Measurements from ENCODE around the gene BRIP1. TPM values are rescaled to one million over a fixed set of nuclear protein-coding genes. Genes with fewer than 3 reads are reported as not detected.

Gene BRIP1
- total and polyA plus RNA-seq, 10 of the 15 experiments (the other 5 are each of a cell fraction or from before 2014, with no cell fraction given): 4.0 to 24.2 (median 12.8) TPM

DNA sequence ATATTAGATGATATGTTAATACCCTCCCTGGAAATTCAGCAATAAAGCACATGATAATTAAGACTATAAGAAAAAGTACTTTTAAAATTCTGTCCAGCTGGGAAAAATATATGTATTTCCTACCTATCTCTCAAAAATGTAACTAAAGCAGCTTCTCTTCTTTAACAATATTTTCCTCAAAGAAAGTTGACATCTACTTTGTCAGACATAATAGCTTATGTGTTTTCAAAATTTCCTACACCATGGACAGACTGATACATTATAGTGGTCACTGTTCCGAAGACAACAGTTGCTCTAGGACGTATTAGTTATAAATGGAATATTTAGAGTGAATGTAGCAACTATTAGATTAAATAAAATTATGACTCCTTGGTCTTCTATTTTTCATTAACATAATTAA is 140.9 kb downstream of the BRIP1 start:
- Histone ChIP-seq H3K79me2 (ENCODE audit: control insufficient read depth, insufficient read depth, low read length) (no peaks in the 10 kb centered on the region), H3K36me3 (ENCODE audit: control insufficient read depth in 2 of 2, insufficient read depth in 2 of 2, low read length in 1 of 2) (no peaks in the 10 kb centered on the region), H3K4me2 (ENCODE audit: control insufficient read depth, insufficient read depth) (no peak overlapping the region), H2AFZ (ENCODE audit: control insufficient read depth, low read depth, low read length) (no peak overlapping the region), H3K4me1 (ENCODE audit: control insufficient read depth, insufficient read depth, low read length) (no peaks in the 10 kb centered on the region), H4K20me1 (ENCODE audit: control insufficient read depth, insufficient read depth) (no peaks in the 10 kb centered on the region), H3K27ac (ENCODE audit: control insufficient read depth, insufficient read depth) (no peak overlapping the region), H3K4me3 (no peak overlapping the region), H3K9ac (ENCODE audit: control insufficient read depth, insufficient read depth, low read length) (no peak overlapping the region), H3K9me3 (replicated peaks; ENCODE audit: control insufficient read depth, insufficient read depth, low read length) (no peaks in the 10 kb centered on the region; the same call in 1 of the 3 replicates), H3K27me3 (replicated peaks in 1 of 2; ENCODE audit: control insufficient read depth in 2 of 2, insufficient read depth in 2 of 2, low read length in 1 of 2) (no peaks in the 10 kb centered on the region)
- ChIA-PET SMC1A (ENCODE audit: uncharacterized antibody, unreplicated experiment) (interaction anchor here (0.9 to 1.1 kb wide), 3 partner anchors 9 to 111 kb away, joined by 3 to 5 read pairs (median 3); no protein-coding TSS in a partner anchor), POLR2A (no interaction called here), RAD21 (ENCODE audit: unreplicated experiment) (no interaction called here), CTCF (interaction anchor here (1.3 kb wide), 1 partner anchor 114 kb away, joined by 3 read pairs; no protein-coding TSS in a partner anchor)
- in situ Hi-C loops (cut with MboI): no loop called here
- ATAC-seq (no peak), FAIRE-seq (no peak), DNase-seq (ENCODE audit: low read depth, low spot score) (no peak)
- no peak for TF ChIP-seq PAX8 (IDR thresholded peaks at IDR 0.05)
- no peak for TF ChIP-seq TARDBP (IDR thresholded peaks at IDR 0.05; ENCODE audit: borderline replicate concordance)
- TF ChIP-seq NFXL1 (IDR thresholded peaks at IDR 0.05; ENCODE audit: borderline replicate concordance): peak; percentile 65; the same call in 1 of the 2 replicates
- TF ChIP-seq CBX3 (IDR thresholded peaks at IDR 0.05; ENCODE audit: borderline replicate concordance, low read depth): no peak
- TF ChIP-seq NR2C2 (IDR thresholded peaks at IDR 0.05; ENCODE audit: borderline replicate concordance, control insufficient read depth, insufficient read length, low read depth): no peak
- TF ChIP-seq MYB (IDR thresholded peaks at IDR 0.05; ENCODE audit: borderline replicate concordance, low read depth, low read length): no peak
- no peak for TF ChIP-seq HDGF (IDR thresholded peaks at IDR 0.05)
- BruUV-seq (replicated peaks): no TSS peak
- 94% methylated on average over 2 of the region's 2 CpGs for WGBS (ENCODE audit: insufficient coverage, insufficient replicate concordance, low lambda C conversion rate, missing lambda C conversion rate)
- intact Hi-C loops (cut with micrococcal nuclease; ENCODE audit: unreplicated experiment): no loop called here
